Activated CD4-positive, alpha-beta T cell treated with anti-CD3 and anti-CD28 coated beads, Interleukin-2, amount 50 U/mL, for 1 hour (primary cell): Measurements from ENCODE around the gene TMIGD1.

Experiments used
- DNase-seq: peaks from one replicate; pipeline ENCODE4 v3.0.0-alpha.2; 2020

The TMIGD1 gene

GRCh38 chr17:30324723-30325122 is 9.1 kb downstream of the TMIGD1 start:
- no peak for DNase-seq

DNA sequence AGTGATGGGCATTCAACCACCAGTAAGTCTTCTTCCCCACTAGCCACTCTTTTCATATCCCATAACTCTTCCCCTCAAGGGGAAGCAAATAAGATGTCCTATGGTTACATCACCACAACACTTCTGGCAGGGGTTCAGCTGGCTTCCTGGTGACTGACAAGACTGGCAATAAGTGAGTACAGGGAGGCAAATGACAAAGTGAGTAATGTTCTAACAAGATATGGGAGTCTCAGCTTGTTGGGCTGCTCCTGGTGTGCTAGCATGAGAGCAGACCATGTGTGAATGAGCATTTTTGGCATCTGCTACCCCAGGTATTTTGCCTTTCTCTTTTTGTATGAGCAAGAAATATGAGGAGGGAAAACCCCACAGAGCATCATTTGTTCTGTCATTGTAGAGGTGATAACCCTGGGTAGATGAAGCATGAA is 9.9 kb downstream of the TMIGD1 start:
- DNase-seq, result peak; percentile 40

GRCh38 chr17:30323262-30323894 is 10.5 kb downstream of the TMIGD1 start:
- DNase-seq, result peak; percentile 55

- no peak for DNase-seq
Observed at GRCh38 chr17:30321314-30321713, 12.5 kb downstream of the TMIGD1 start.

- no peak for DNase-seq
Observed at GRCh38 chr17:30318155-30318554, 15.7 kb downstream of the TMIGD1 start.

DNA sequence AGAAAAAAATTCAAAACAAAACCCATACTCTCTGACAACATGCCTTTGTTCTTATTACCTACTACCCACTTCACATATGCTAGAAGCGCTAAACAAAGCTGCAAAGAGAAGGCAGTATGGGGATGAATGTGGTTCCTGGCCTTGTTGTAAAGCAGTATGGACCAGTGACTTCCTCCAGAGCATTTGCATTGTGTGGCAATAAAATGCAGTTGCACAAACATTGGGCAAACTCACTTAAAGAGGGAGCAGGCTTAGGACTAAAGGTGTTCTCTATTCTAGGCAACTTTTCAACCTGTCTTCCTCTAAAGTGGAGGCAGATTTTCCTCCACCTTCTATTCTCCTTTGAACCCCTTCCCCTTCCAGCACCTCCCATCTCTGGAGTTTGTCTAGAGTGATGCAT is 17.1 kb downstream of the TMIGD1 start:
- no peak for DNase-seq

DNA sequence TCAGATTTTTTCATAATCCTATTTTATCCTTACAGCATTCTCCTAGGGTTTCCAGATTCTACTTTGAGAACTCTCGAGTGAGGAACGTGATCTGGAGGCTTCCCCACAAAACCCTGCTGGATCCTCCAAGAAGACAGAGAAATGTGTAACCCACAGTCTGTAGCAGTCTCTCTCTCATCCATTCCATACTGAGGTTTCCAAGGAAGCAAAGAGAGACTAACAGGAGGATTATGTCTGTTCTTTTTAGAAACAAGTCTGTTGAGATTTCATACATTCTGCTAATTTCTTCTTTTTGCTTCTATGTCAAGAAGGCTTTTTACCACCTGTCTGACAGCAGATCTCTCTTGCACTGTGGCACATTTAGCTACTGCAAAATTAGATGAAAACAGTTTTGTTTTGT is 18.8 kb downstream of the TMIGD1 start:
- DNase-seq, result no peak

- no peak for DNase-seq
Observed at GRCh38 chr17:30314474-30314873, 19.4 kb downstream of the TMIGD1 start.

GRCh38 chr17:30312226-30312625 is 21.6 kb downstream of the TMIGD1 start:
- no peak for DNase-seq

- no peak for DNase-seq
Observed at GRCh38 chr17:30310562-30310961, 23.3 kb downstream of the TMIGD1 start.

- no peak for DNase-seq
Observed at GRCh38 chr17:30309591-30309990, 24.3 kb downstream of the TMIGD1 start.

DNA sequence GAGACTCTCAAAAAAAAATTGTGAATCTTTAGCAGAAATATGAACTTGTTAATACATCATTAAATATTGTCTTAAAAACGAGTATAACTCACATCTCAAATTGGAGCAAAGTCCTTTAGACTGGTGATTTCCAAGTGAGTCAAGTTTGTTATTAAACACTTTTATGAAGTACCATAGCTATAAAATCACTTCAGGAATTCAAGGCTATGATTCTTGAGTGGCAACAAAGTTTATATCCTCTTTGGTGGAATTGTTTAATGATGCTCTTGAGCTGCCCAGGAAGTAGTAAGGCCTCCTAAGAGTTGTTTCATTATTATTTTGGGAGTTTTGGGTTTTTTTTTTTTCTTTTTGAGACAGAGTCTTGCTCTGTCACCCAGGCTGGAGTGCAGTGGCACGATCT is 25.5 kb downstream of the TMIGD1 start:
- DNase-seq, result no peak

DNA sequence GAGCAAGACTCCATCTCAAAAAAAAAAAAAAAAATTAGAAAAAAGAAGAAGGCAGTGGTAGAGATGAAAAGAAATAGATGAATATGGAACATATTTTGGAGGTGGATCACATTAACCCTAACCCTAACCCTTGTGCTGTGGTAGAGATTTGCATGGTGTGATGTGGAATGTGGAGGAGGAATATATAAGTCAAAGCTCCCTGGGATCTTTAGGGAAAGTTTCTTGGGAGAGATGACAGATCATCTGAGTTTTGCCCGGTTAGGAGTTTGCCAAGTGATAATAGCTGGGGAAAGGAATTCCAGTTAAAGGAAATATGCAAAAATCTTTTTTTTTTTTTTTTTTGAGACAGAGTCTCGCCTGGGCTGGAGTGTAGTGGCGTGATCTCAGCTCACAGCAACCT is 29.1 kb downstream of the TMIGD1 start:
- no peak for DNase-seq

GRCh38 chr17:30302241-30302640 is 31.6 kb downstream of the TMIGD1 start:
- DNase-seq, result no peak

DNA sequence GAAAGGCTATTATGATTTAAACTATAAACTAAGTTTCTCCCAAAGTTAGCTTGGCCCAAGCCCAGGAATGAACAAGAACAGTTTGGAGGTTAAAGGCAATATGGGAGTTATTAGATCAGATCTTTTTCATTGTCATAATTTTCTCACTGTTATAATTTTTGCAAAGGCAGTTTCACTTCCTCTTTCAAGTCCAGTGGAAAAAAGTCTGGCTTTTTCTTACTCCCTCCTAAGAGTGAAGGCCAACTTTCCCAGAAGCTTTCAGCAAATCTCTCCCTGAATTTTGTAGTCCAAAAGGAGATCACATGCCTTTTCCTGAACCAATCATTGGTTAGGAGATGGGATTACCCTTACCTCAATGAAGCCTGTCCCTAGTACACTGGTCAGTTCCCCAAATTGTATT is 33.0 kb downstream of the TMIGD1 start:
- no peak for DNase-seq

- no peak for DNase-seq
Observed at GRCh38 chr17:30299000-30299399, 34.9 kb downstream of the TMIGD1 start.

- no peak for DNase-seq
Observed at GRCh38 chr17:30297715-30298114, 36.1 kb downstream of the TMIGD1 start.

GRCh38 chr17:30296499-30297080 is 37.3 kb downstream of the TMIGD1 start:
- DNase-seq, result no peak

GRCh38 chr17:30292286-30292858 is 41.5 kb downstream of the TMIGD1 start:
- DNase-seq, result no peak

DNA sequence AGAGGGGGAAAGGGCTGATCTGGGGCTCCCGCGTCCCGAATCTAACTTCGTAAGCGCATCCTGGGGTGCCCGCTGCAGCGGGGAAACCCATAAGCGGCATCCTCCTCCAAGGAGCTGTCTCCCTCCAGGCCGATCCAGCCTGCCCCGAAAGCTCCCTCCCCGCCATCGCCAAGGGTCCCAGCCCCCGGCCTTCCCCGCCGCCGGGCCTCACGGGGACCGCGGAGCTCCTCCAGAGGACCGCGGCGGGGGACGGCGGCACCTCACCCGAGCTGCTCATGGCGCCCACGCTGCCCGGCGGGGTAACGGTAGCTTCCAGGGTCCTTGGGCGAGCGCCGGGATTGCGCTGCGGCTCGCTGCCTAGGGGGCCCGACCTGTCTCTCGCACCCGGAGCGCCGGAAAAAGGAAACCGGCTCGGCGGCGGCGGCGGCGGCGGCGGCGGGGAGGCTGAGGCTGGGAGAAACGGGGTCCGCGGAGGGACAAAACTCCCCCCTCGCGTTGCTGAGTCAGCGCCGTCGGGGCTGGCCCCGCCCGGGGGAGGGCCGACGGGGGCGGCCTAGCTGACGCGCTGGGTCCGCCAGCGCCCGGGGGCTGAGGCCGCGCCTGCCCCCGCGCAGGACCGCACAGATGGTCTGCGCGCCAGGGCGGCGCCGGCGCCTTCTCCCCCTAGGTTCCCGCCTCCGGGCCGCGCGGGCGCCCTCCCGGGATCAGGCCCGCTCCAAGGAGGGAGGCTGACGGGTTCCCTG is 42.1 kb downstream of the TMIGD1 start, which contains the start of gene BLMH:
Gene BLMH (minus strand): TSS at position 402 of the 743 bp plus-strand sequence. CDS start 125 bp downstream, at position 277.
- DNase-seq, result peak; percentile 80

DNA sequence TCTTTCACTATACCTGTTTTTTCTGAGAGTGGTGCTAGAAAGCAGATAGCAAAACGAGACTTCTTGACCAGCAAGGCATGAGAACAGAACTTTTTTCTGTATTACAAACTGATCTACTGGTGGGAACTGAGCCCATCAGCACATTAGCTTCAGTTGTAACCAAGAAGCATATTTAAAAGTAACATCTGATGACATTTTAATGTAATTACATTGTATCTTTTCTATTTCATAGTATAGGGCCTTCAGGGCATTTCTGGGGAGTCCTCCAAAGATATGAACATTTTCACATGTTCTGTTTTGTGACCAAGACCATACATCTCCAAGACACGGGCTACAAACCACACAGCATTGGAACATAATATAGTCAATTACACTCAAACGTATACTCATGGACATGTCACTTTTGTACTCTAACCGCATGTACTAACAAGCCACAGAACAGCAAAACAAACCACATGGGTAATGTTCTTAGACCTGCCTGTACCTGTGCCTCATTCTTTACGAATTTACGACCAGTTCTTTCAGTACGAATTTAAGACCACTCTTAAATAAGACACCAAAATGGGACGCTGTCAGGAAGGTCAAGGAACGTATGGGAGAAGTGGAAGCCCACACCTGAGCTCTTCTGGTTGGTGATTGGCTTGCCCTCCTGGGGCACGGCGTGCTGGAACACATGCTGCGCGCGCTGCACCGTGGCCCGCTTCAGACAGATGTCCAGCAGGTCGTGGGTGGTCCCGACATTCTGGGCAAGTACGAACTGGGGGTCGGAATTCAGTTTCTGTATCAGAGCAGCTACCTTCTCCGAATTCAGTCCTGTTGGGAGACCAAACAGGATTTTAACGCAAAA is 42.9 kb downstream of the TMIGD1 start:
- DNase-seq, result peak; percentile 18

GRCh38 chr17:30290077-30290476 is 43.8 kb downstream of the TMIGD1 start:
- DNase-seq, result no peak

- no peak for DNase-seq
Observed at GRCh38 chr17:30279156-30279555, 54.7 kb downstream of the TMIGD1 start.
